Peyer's patch (tissue), 4 donors: ENCODE results near the gene PAGE5. TPM values are rescaled to one million over a fixed set of nuclear protein-coding genes. Genes with fewer than 3 reads are reported as not detected.

ENCODE experiments used
- DNase-seq, 3 donors: peaks; one replicate each; pipeline ENCODE4 v3.0.0-alpha.2; 2017 to 2019
- H3K27ac ChIP-seq, 4 donors: fragments of 200-600 bp; sonication (generic); one replicate each; pipeline ENCODE4 v1.5.1; 2016 to 2019
- H3K27me3 ChIP-seq, 2 donors: fragments of 200-600 bp; sonication (generic); one replicate each; pipeline ENCODE4 v1.5.1; 2019
- H3K36me3 ChIP-seq, 3 donors: fragments of 200-600 bp; sonication (generic); one replicate each; pipeline ENCODE4 v1.5.1; 2016 to 2019
- H3K4me1 ChIP-seq, 4 donors: fragments of 200-600 bp; sonication (generic); one replicate each; pipeline ENCODE4 v1.5.1; 2016 to 2019
- H3K4me3 ChIP-seq, 4 donors: fragments of 200-600 bp; sonication (generic); 1 replicate in 3 of 4; 2 replicates in 1 of 4; pipeline ENCODE4 v1.5.1; 2016 to 2019; ENCODE audit warnings: mild to moderate bottlenecking in 1 of 4
- H3K9me3 ChIP-seq, 4 donors: fragments of 200-600 bp; sonication (generic); one replicate each; pipeline ENCODE4 v1.5.1; 2016 to 2019; ENCODE audit warnings: mild to moderate bottlenecking in 1 of 4
- POLR2A ChIP-seq, 2 donors: fragments of 450-650 bp; IDR thresholded peaks; one replicate each; pipeline ENCODE4 v1.5.1; 2017; ENCODE audit warnings: antibody characterized with exemption in 2 of 2, mild to moderate bottlenecking in 2 of 2, moderate library complexity in 2 of 2
- total RNA-seq, 4 donors: library from RNA; depleted of rRNA; stranded (reverse); fragments of >200 nt; gene quantifications; one replicate each; pipeline ENCODE4 v1.1.0, GENCODE V29; 2016
- TF ChIP-seq, protein P1 (sequence below), 6 experiments: fragments of 450-650 bp in 4 of 6; fragments of 200-600 bp in 2 of 6; sonication (generic) in 1 of 6; IDR thresholded peaks; one replicate each; pipeline ENCODE4 v1.5.1; 2017 to 2019; ENCODE audit warnings: antibody characterized with exemption in 6 of 6, mild to moderate bottlenecking in 3 of 6, moderate library complexity in 1 of 6

The PAGE5 gene, protein sequence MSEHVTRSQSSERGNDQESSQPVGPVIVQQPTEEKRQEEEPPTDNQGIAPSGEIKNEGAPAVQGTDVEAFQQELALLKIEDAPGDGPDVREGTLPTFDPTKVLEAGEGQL
- total RNA-seq, result not detected

DNA sequence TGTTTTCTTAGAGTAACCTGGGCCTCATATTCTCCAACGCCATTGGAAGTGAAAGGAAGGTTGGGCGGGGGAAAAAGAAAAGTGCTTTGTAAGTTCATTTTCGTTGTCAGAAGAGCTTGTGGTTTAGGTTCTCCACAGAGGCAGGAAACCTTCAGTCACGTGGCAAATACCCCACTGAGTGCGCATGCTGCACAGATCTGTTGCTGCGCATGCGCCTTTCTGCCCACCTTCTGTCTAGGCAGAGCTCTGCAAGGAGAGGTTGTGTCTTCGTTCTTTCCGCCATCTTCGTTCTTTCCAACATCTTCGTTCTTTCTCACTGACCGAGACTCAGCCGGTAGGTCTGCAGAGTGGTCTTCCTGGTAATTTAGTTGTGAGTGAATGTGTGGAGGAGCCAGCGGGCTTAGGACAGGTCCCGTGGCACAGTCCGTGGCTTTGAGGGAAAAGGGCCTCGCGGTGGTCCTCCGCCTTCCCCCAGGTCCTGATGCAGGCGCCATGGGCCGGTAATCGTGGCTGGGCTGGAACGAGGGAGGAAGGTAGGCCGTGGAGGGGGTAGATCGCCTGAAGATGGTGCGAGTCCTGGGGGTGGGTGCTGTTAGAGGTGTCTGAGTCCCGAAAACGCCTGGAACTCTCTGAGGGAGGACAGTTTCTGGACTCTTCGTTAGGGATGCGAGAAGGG is at the start of gene PAGE5:
Gene PAGE5, plus strand, starts transcription at position 228 of the 676 bp plus-strand sequence. CDS start 1,037 bp downstream, outside the sequence.
- Histone ChIP-seq H3K4me1 (no peaks in the 10 kb centered on the region), H3K4me3 (no peak within 1 kb of the TSS), H3K27me3 (no peaks in the 10 kb centered on the region), H3K27ac (no peak within 1 kb of the TSS), H3K9me3 (no peaks in the 10 kb centered on the region), H3K36me3 (no peaks in the 10 kb centered on the region)
- no peak for DNase-seq
- TF ChIP-seq POLR2A (IDR thresholded peaks at IDR 0.05), result no peak
- TF ChIP-seq, protein P1, sequence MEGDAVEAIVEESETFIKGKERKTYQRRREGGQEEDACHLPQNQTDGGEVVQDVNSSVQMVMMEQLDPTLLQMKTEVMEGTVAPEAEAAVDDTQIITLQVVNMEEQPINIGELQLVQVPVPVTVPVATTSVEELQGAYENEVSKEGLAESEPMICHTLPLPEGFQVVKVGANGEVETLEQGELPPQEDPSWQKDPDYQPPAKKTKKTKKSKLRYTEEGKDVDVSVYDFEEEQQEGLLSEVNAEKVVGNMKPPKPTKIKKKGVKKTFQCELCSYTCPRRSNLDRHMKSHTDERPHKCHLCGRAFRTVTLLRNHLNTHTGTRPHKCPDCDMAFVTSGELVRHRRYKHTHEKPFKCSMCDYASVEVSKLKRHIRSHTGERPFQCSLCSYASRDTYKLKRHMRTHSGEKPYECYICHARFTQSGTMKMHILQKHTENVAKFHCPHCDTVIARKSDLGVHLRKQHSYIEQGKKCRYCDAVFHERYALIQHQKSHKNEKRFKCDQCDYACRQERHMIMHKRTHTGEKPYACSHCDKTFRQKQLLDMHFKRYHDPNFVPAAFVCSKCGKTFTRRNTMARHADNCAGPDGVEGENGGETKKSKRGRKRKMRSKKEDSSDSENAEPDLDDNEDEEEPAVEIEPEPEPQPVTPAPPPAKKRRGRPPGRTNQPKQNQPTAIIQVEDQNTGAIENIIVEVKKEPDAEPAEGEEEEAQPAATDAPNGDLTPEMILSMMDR (IDR thresholded peaks at IDR 0.05), result no peak

DNA sequence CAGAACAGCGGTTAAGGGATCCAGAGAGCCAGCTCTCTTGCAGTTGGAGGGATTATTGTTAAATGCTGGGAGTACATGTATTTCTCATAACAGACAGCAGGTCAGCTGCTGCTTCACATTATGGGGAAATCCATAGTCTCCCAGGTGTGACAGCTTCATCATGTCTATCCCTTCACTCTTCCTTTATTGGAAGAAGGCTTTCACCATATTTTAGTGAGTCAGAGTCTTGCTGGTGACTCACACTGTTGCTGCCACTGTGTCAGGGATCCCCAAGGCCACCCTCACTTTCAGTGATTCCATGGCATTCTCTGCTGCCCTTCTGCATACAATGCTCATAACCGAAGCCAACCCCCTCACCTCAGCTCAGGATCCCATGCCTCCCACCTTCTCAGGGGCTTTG is 32.9 kb upstream of the PAGE5 start:
- TF ChIP-seq POLR2A (IDR thresholded peaks at IDR 0.05), result no peak
- TF ChIP-seq, protein P1 (IDR thresholded peaks at IDR 0.05), result no peak
- Histone ChIP-seq H3K27ac (no peak overlapping the region), H3K27me3 (no peaks in the 10 kb centered on the region), H3K4me3 (no peak overlapping the region), H3K4me1 (no peaks in the 10 kb centered on the region), H3K9me3 (no peaks in the 10 kb centered on the region), H3K36me3 (no peaks in the 10 kb centered on the region)
- DNase-seq, result no peak

DNA sequence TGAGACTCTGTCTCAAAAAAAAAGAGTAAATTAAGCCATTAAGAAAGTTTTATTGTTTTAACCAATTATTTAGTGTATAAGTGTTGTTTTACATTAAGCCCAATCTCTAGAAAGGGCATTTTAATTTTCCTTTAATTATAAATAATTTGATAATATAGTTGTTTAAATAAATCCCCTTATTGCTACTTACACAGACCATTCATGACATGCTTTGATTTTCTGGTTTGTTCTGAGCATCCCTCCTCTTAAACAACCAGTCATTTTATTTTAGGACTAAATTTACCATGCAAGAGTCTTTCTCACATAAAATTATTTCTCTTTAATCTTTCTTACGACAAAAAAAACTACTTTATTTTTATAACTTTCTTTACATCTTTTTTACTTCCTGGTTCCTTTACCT is 23.5 kb upstream of the PAGE5 start:
- no peak for DNase-seq
- no peaks in the 10 kb centered on the region for H3K36me3 ChIP-seq
- H3K27ac ChIP-seq, result no peak overlapping the region
- TF ChIP-seq, protein P1 (IDR thresholded peaks at IDR 0.05), result no peak
- TF ChIP-seq POLR2A (IDR thresholded peaks at IDR 0.05), result no peak
- no peaks in the 10 kb centered on the region for H3K9me3 ChIP-seq
- H3K27me3 ChIP-seq, result no peaks in the 10 kb centered on the region
- no peaks in the 10 kb centered on the region for H3K4me1 ChIP-seq
- no peak overlapping the region for H3K4me3 ChIP-seq

DNA sequence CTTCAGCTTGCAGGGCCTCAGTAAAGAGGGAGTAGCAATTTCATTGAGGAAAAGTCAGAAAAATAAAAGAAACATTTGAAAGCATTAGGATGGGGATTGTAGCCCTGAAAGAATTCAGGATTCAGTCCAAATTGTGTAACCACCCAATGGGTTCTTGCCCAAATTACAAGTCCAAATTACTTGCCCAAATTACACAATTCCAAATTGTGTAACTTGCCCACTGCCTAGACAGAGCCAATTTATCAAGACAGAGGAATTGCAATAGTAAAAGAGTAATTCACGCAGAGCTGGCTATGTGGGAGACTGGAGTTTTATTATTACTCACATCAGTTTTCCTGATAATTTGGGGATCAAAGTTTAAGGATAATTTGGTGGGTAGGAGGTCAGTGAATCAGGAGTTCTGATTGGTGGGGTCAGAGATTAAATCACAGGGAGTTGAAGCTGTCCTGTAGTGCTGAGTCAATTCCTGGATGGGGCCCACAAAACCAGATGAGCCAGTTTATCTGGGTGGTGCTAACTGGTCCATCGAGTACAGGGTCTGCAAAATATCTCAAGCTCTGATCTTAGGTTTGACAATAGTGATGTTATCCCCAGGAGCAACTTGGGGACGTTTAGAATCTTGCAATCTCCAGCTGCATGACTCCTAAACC is 18.1 kb upstream of the PAGE5 start:
- H3K27me3 ChIP-seq, result no peaks in the 10 kb centered on the region
- DNase-seq, result no peak
- no peaks in the 10 kb centered on the region for H3K4me1 ChIP-seq
- no peak overlapping the region for H3K4me3 ChIP-seq
- H3K9me3 ChIP-seq, result no peaks in the 10 kb centered on the region
- H3K27ac ChIP-seq, result no peak overlapping the region
- TF ChIP-seq POLR2A (IDR thresholded peaks at IDR 0.05), result no peak
- TF ChIP-seq, protein P1 (IDR thresholded peaks at IDR 0.05), result no peak
- no peaks in the 10 kb centered on the region for H3K36me3 ChIP-seq

DNA sequence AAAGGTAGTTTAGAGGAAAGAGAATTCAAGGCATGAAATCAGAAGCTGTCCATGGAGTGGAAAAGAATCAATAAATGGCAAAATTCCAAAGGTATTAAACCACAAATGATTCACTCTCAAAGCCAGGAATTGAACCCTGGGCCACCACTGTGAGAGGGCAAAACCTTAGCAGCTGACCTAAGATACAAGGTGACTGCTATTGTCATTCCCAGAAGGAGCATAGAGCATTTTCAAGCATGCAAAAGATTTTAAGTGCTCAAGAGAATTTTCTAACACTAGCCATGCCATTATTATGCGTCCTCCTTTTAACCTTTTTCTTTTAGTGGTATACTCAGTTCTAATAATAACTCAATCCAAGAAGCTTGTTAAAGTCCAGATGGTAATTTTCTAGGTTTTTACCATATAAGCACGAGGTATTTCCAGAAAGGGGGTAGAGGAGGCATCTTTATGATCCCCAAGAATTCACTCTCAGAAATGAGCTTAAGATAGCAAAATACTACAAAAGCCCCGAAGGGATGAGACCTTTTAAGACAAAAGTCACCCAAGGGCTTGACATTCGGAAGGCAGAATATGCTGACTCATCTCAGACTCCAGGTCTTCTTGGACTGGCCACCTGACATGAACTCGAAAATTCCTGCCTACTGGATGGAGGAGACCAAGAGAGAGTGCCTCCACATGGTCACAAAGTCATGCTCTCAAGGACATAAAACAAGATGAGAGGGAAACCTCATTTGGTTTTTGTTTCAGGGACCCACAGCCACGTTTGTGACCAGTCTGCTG is 13.8 kb upstream of the PAGE5 start:
- Histone ChIP-seq H3K36me3 (no peaks in the 10 kb centered on the region), H3K27me3 (no peaks in the 10 kb centered on the region), H3K4me1 (no peaks in the 10 kb centered on the region), H3K4me3 (no peak overlapping the region), H3K9me3 (no peaks in the 10 kb centered on the region), H3K27ac (no peak overlapping the region)
- no peak for TF ChIP-seq POLR2A (IDR thresholded peaks at IDR 0.05)
- TF ChIP-seq, protein P1 (IDR thresholded peaks at IDR 0.05), result no peak
- no peak for DNase-seq
